NT2/D1 (cell line): ENCODE data around the gene TMCC2.

ENCODE experiments used
- DNase-seq: peaks from one replicate; pipeline ENCODE4 v3.0.0-alpha.2; 2011; ENCODE audit warnings: low read depth, low spot score
- H3K27me3 ChIP-seq: 2 replicates; pipeline ENCODE4 v1.6.0; 2011; ENCODE audit warnings: mild to moderate bottlenecking; ENCODE audit not compliant: insufficient read length, insufficient read depth
- H3K36me3 ChIP-seq: 2 replicates; pipeline ENCODE4 v1.6.1; 2011; ENCODE audit warnings: mild to moderate bottlenecking, low read length, mixed read lengths; ENCODE audit not compliant: insufficient read depth, insufficient read length
- H3K4me1 ChIP-seq: 2 replicates; pipeline ENCODE4 v1.5.1; 2011; ENCODE audit not compliant: insufficient read depth, insufficient read length
- H3K4me3 ChIP-seq: 2 replicates; pipeline ENCODE4 v1.5.1; 2011; ENCODE audit warnings: low read depth; ENCODE audit not compliant: insufficient read length
- H3K9ac ChIP-seq: 2 replicates; pipeline ENCODE4 v1.6.0; 2011; ENCODE audit warnings: low read depth; ENCODE audit not compliant: insufficient read length
- H3K9me3 ChIP-seq: 2 replicates; pipeline ENCODE4 v1.5.1; 2011; ENCODE audit warnings: mild to moderate bottlenecking, low read length; ENCODE audit not compliant: insufficient read depth
- SUZ12 ChIP-seq: IDR thresholded peaks from 2 replicates; pipeline ENCODE4 v1.6.1; 2011; ENCODE audit not compliant: insufficient read length, insufficient read depth; ENCODE audit errors: extremely low read depth
- YY1 ChIP-seq: IDR thresholded peaks from 2 replicates; pipeline ENCODE4 v1.6.1; 2011; ENCODE audit not compliant: insufficient read length, insufficient read depth
- ZNF274 ChIP-seq: IDR thresholded peaks from 2 replicates; pipeline ENCODE4 v1.6.1; 2011; ENCODE audit warnings: mild to moderate bottlenecking, low read depth, low read length

Gene TMCC2

GRCh38 chr1:205249651-205250050, 21.9 kb downstream of the TMCC2 start:
- H3K4me1 ChIP-seq = peaks cover 20% of the 10 kb centered on the region
- TF ChIP-seq YY1 = no peak
- no peak for TF ChIP-seq ZNF274
- no peak for TF ChIP-seq SUZ12
- peaks cover 7% of the 10 kb centered on the region for H3K36me3 ChIP-seq
- H3K4me3 ChIP-seq = no peak overlapping the region
- H3K27me3 ChIP-seq = no peaks in the 10 kb centered on the region
- no peak overlapping the region for H3K9ac ChIP-seq
- no peak for DNase-seq
- H3K9me3 ChIP-seq = no peaks in the 10 kb centered on the region

GRCh38 chr1:205250699-205251098, 23.0 kb downstream of the TMCC2 start:
- H3K9me3 ChIP-seq = no peaks in the 10 kb centered on the region
- no peak overlapping the region for H3K4me3 ChIP-seq
- no peak overlapping the region for H3K9ac ChIP-seq
- no peak for TF ChIP-seq SUZ12
- TF ChIP-seq YY1 = no peak
- no peak for TF ChIP-seq ZNF274
- peaks cover 5% of the 10 kb centered on the region for H3K36me3 ChIP-seq
- peaks cover 20% of the 10 kb centered on the region for H3K4me1 ChIP-seq
- no peak for DNase-seq
- no peaks in the 10 kb centered on the region for H3K27me3 ChIP-seq

GRCh38 chr1:205251576-205251975, 23.8 kb downstream of the TMCC2 start:
- no peak overlapping the region for H3K4me3 ChIP-seq
- no peaks in the 10 kb centered on the region for H3K9me3 ChIP-seq
- H3K27me3 ChIP-seq = no peaks in the 10 kb centered on the region
- no peak overlapping the region for H3K9ac ChIP-seq
- DNase-seq = no peak
- TF ChIP-seq YY1 = no peak
- TF ChIP-seq ZNF274 = no peak
- TF ChIP-seq SUZ12 = no peak
- H3K36me3 ChIP-seq = peaks cover 5% of the 10 kb centered on the region
- peaks cover 20% of the 10 kb centered on the region for H3K4me1 ChIP-seq

GRCh38 chr1:205255941-205256780, 28.4 kb downstream of the TMCC2 start:
- H3K9me3 ChIP-seq = no peaks in the 10 kb centered on the region
- DNase-seq = peak; percentile 93
- TF ChIP-seq SUZ12 (no peak), YY1 (no peak), ZNF274 (no peak)
- no peak overlapping the region for H3K4me3 ChIP-seq
- no peaks in the 10 kb centered on the region for H3K27me3 ChIP-seq
- peaks cover 15% of the 10 kb centered on the region for H3K4me1 ChIP-seq
- H3K9ac ChIP-seq = no peak overlapping the region
- peaks cover 5% of the 10 kb centered on the region for H3K36me3 ChIP-seq

GRCh38 chr1:205256951-205257625, 29.3 kb downstream of the TMCC2 start:
- Histone ChIP-seq H3K9ac (no peak overlapping the region), H3K36me3 (peaks cover 5% of the 10 kb centered on the region), H3K27me3 (no peaks in the 10 kb centered on the region), H3K9me3 (no peaks in the 10 kb centered on the region), H3K4me1 (peaks cover 18% of the 10 kb centered on the region), H3K4me3 (no peak overlapping the region)
- no peak for DNase-seq
- TF ChIP-seq SUZ12 (no peak), YY1 (no peak), ZNF274 (no peak)

- Histone ChIP-seq H3K9ac (no peak overlapping the region), H3K27me3 (no peaks in the 10 kb centered on the region), H3K36me3 (peaks cover 5% of the 10 kb centered on the region), H3K4me3 (no peak overlapping the region), H3K4me1 (peaks cover 25% of the 10 kb centered on the region), H3K9me3 (no peaks in the 10 kb centered on the region)
- DNase-seq = no peak
- TF ChIP-seq ZNF274 (no peak), SUZ12 (no peak), YY1 (no peak)
Observed at GRCh38 chr1:205257735-205258134, 30.0 kb downstream of the TMCC2 start.

GRCh38 chr1:205258261-205258691, 30.5 kb downstream of the TMCC2 start:
- no peak for DNase-seq
- no peak overlapping the region for H3K4me3 ChIP-seq
- TF ChIP-seq YY1 = no peak
- no peak for TF ChIP-seq ZNF274
- no peak for TF ChIP-seq SUZ12
- H3K9me3 ChIP-seq = no peaks in the 10 kb centered on the region
- H3K27me3 ChIP-seq = no peaks in the 10 kb centered on the region
- peaks cover 30% of the 10 kb centered on the region for H3K4me1 ChIP-seq
- peaks cover 5% of the 10 kb centered on the region for H3K36me3 ChIP-seq
- H3K9ac ChIP-seq = no peak overlapping the region
